Measurements from ENCODE around the gene SLC9A9. TPM values are rescaled to one million over a fixed set of nuclear protein-coding genes. Genes with fewer than 3 reads are reported as not detected.
A peak's percentile ranks its signal among the peaks of the same experiment; 100 is the strongest.

Gene SLC9A9
- total RNA-seq, 1 donor from 2014 or later = 11.4 TPM

GRCh38 chr3:143849854-143850549, 1.7 kb upstream of the SLC9A9 start:
- Mint-ChIP-seq H3K27ac (ENCODE audit: unreplicated experiment) (no peak overlapping the region), H3K4me1 (ENCODE audit: low read depth, unreplicated experiment) (peaks cover 24% of the 10 kb centered on the region), H3K36me3 (ENCODE audit: unreplicated experiment) (no peaks in the 10 kb centered on the region), H3K9me3 (ENCODE audit: unreplicated experiment) (peaks cover 9% of the 10 kb centered on the region), H3K4me3 (ENCODE audit: unreplicated experiment) (no peak overlapping the region), H3K27me3 (ENCODE audit: unreplicated experiment) (peaks cover 10% of the 10 kb centered on the region)
- TF ChIP-seq CTCF (IDR thresholded peaks at IDR 0.05; ENCODE audit: partially characterized antibody, unreplicated experiment) = no peak
- no peak for DNase-seq

- Mint-ChIP-seq H3K27ac (ENCODE audit: unreplicated experiment) (peak overlapping the region; percentile 95), H3K4me1 (ENCODE audit: low read depth, unreplicated experiment) (peaks cover 32% of the 10 kb centered on the region), H3K4me3 (ENCODE audit: unreplicated experiment) (peak overlapping the region; percentile 89), H3K36me3 (ENCODE audit: unreplicated experiment) (no peaks in the 10 kb centered on the region), H3K27me3 (ENCODE audit: unreplicated experiment) (peaks cover 10% of the 10 kb centered on the region), H3K9me3 (ENCODE audit: unreplicated experiment) (peaks cover 9% of the 10 kb centered on the region)
- DNase-seq = no peak
- TF ChIP-seq CTCF (IDR thresholded peaks at IDR 0.05; ENCODE audit: partially characterized antibody, unreplicated experiment) = no peak
These were observed 436 bp upstream of the SLC9A9 start for GRCh38 chr3:143848704-143849103.

DNA sequence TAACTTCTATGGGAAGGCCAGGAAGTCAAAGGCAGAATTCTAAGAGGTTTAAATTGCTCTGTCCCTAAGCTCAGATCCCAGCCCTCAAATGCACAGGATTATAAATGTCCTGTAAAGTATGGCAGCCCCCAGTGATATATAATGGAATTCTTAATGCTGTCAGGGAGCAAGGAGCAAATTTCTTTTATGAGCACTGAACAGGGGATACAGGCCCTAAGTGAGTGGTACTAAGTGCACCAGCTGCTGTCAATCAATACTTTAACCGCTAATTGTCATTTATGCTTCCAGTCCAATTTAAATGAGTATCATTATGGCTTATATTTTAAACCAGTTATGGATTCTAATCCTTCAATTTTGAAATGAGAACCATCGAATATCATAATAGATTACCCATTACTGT, 4.7 kb downstream of the SLC9A9 start:
- H3K4me3 Mint-ChIP-seq (ENCODE audit: unreplicated experiment) = no peak overlapping the region
- peaks cover 9% of the 10 kb centered on the region for H3K9me3 Mint-ChIP-seq (ENCODE audit: unreplicated experiment)
- no peak for DNase-seq
- no peaks in the 10 kb centered on the region for H3K36me3 Mint-ChIP-seq (ENCODE audit: unreplicated experiment)
- H3K27ac Mint-ChIP-seq (ENCODE audit: unreplicated experiment) = no peak overlapping the region
- peaks cover 6% of the 10 kb centered on the region for H3K27me3 Mint-ChIP-seq (ENCODE audit: unreplicated experiment)
- peaks cover 39% of the 10 kb centered on the region for H3K4me1 Mint-ChIP-seq (ENCODE audit: low read depth, unreplicated experiment)
- TF ChIP-seq CTCF (IDR thresholded peaks at IDR 0.05; ENCODE audit: partially characterized antibody, unreplicated experiment) = no peak

DNA sequence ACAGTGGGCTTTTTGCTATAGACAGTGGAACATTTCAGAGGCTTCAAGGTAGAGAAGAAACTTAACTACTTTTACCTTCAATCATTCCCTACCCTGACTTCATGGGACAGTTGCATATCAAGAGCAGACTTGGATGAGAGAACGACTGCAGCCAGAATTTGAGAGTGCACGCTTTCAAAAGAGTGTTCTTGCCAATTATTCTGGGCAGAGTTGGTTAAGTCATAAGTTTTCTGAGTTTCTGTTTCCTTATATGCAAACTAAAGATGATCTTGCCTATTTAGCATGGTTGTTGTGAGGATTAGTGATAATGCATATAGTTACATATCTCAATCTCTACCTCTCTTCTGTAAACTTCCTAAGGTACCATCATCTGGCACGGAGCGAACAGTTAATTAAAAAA, 7.6 kb downstream of the SLC9A9 start:
- H3K4me1 Mint-ChIP-seq (ENCODE audit: low read depth, unreplicated experiment) = peaks cover 25% of the 10 kb centered on the region
- no peak overlapping the region for H3K4me3 Mint-ChIP-seq (ENCODE audit: unreplicated experiment)
- H3K36me3 Mint-ChIP-seq (ENCODE audit: unreplicated experiment) = peaks cover under 1% of the 10 kb centered on the region
- DNase-seq = no peak
- no peak overlapping the region for H3K27ac Mint-ChIP-seq (ENCODE audit: unreplicated experiment)
- no peak for TF ChIP-seq CTCF (IDR thresholded peaks at IDR 0.05; ENCODE audit: partially characterized antibody, unreplicated experiment)
- H3K9me3 Mint-ChIP-seq (ENCODE audit: unreplicated experiment) = peaks cover 5% of the 10 kb centered on the region
- H3K27me3 Mint-ChIP-seq (ENCODE audit: unreplicated experiment) = no peaks in the 10 kb centered on the region

- Mint-ChIP-seq H3K4me1 (ENCODE audit: low read depth, unreplicated experiment) (peaks cover 25% of the 10 kb centered on the region), H3K36me3 (ENCODE audit: unreplicated experiment) (peaks cover 5% of the 10 kb centered on the region), H3K4me3 (ENCODE audit: unreplicated experiment) (no peak overlapping the region), H3K27me3 (ENCODE audit: unreplicated experiment) (no peaks in the 10 kb centered on the region), H3K9me3 (ENCODE audit: unreplicated experiment) (peaks cover 5% of the 10 kb centered on the region), H3K27ac (ENCODE audit: unreplicated experiment) (no peak overlapping the region)
- no peak for TF ChIP-seq CTCF (IDR thresholded peaks at IDR 0.05; ENCODE audit: partially characterized antibody, unreplicated experiment)
- no peak for DNase-seq
These were observed 8.3 kb downstream of the SLC9A9 start for GRCh38 chr3:143839980-143840379.

Data from glutamatergic neuron (in vitro differentiated cells).